HUES48 (cell line): Measurements from ENCODE around the gene YPEL1.
"Not testable (repeated sequence)": the region's sequence is repeated elsewhere in the genome, so short reads cannot be mapped to it uniquely, and the experiment has no call there.

Experiments
- H3K27ac ChIP-seq: one replicate; pipeline ENCODE4 v1.7.0; 2013; ENCODE audit warnings: low read depth, low read length, inconsistent platforms
- H3K27me3 ChIP-seq: 2 replicates; pipeline ENCODE4 v1.6.1; 2013; ENCODE audit warnings: mild to moderate bottlenecking, low read length; ENCODE audit not compliant: control insufficient read depth, insufficient read depth
- H3K36me3 ChIP-seq: 2 replicates; pipeline ENCODE4 v1.6.1; 2013; ENCODE audit warnings: low read length; ENCODE audit not compliant: control insufficient read depth, insufficient read depth
- H3K4me1 ChIP-seq: 2 replicates; pipeline ENCODE4 v1.6.1; 2013; ENCODE audit warnings: mild to moderate bottlenecking, low read length; ENCODE audit not compliant: control insufficient read depth, insufficient read depth
- H3K4me3 ChIP-seq: 2 replicates; pipeline ENCODE4 v1.5.1; 2013; ENCODE audit warnings: mild to moderate bottlenecking, low read depth, low read length
- H3K9ac ChIP-seq: 2 replicates; pipeline ENCODE4 v1.6.1; 2013; ENCODE audit warnings: mild to moderate bottlenecking, low read depth, low read length, moderate library complexity
- H3K9me3 ChIP-seq: 2 replicates; pipeline ENCODE4 v1.6.1; 2013; ENCODE audit warnings: low read length; ENCODE audit not compliant: control insufficient read depth, insufficient read depth

YPEL1 gene

GRCh38 chr22:21731503-21731902, 4.1 kb downstream of the YPEL1 start:
- Histone ChIP-seq H3K4me3 (no peak overlapping the region), H3K27me3 (peaks cover 7% of the 10 kb centered on the region), H3K4me1 (peaks cover 6% of the 10 kb centered on the region), H3K9ac (no peak overlapping the region), H3K27ac (no peak overlapping the region), H3K36me3 (no peaks in the 10 kb centered on the region), H3K9me3 (no peaks in the 10 kb centered on the region)

- no peaks in the 10 kb centered on the region for H3K36me3 ChIP-seq
- peaks cover 10% of the 10 kb centered on the region for H3K4me1 ChIP-seq
- no peaks in the 10 kb centered on the region for H3K9me3 ChIP-seq
- no peak overlapping the region for H3K4me3 ChIP-seq
- H3K27ac ChIP-seq: no peak overlapping the region
- no peak overlapping the region for H3K9ac ChIP-seq
- peaks cover 4% of the 10 kb centered on the region; the same call in 1 of the 2 replicates for H3K27me3 ChIP-seq
Observed at GRCh38 chr22:21730535-21731308, 4.9 kb downstream of the YPEL1 start.

GRCh38 chr22:21729184-21729583, 6.4 kb downstream of the YPEL1 start:
- H3K9ac ChIP-seq, H3K27me3 ChIP-seq, H3K36me3 ChIP-seq, H3K4me1 ChIP-seq, H3K4me3 ChIP-seq, H3K9me3 ChIP-seq, H3K27ac ChIP-seq: not testable (repeated sequence)

GRCh38 chr22:21728270-21728669, 7.3 kb downstream of the YPEL1 start:
- Histone ChIP-seq H3K27me3 (no peaks in the 10 kb centered on the region), H3K9me3 (no peaks in the 10 kb centered on the region), H3K9ac (no peak overlapping the region), H3K4me3 (no peak overlapping the region), H3K36me3 (no peaks in the 10 kb centered on the region), H3K27ac (no peak overlapping the region), H3K4me1 (peaks cover 5% of the 10 kb centered on the region)

GRCh38 chr22:21727768-21728167, 7.8 kb downstream of the YPEL1 start:
- no peaks in the 10 kb centered on the region for H3K9me3 ChIP-seq
- peaks cover 5% of the 10 kb centered on the region for H3K4me1 ChIP-seq
- H3K4me3 ChIP-seq: no peak overlapping the region
- H3K36me3 ChIP-seq: no peaks in the 10 kb centered on the region
- H3K9ac ChIP-seq: no peak overlapping the region
- no peaks in the 10 kb centered on the region for H3K27me3 ChIP-seq
- H3K27ac ChIP-seq: no peak overlapping the region

- Histone ChIP-seq H3K4me1 (peaks cover 5% of the 10 kb centered on the region), H3K4me3 (no peak overlapping the region), H3K27me3 (no peaks in the 10 kb centered on the region), H3K27ac (no peak overlapping the region), H3K36me3 (no peaks in the 10 kb centered on the region), H3K9me3 (no peaks in the 10 kb centered on the region), H3K9ac (no peak overlapping the region)
Observed at GRCh38 chr22:21727159-21727558, 8.4 kb downstream of the YPEL1 start.

- H3K9ac ChIP-seq: no peak overlapping the region
- H3K27me3 ChIP-seq: no peaks in the 10 kb centered on the region
- no peaks in the 10 kb centered on the region for H3K9me3 ChIP-seq
- H3K27ac ChIP-seq: no peak overlapping the region
- H3K4me3 ChIP-seq: no peak overlapping the region
- peaks cover 5% of the 10 kb centered on the region for H3K4me1 ChIP-seq
- H3K36me3 ChIP-seq: no peaks in the 10 kb centered on the region
Observed at GRCh38 chr22:21726650-21727049, 8.9 kb downstream of the YPEL1 start.

GRCh38 chr22:21725956-21726649, 9.5 kb downstream of the YPEL1 start:
- Histone ChIP-seq H3K4me1 (peaks cover 5% of the 10 kb centered on the region), H3K36me3 (no peaks in the 10 kb centered on the region), H3K27ac (no peak overlapping the region), H3K9me3 (no peaks in the 10 kb centered on the region), H3K9ac (no peak overlapping the region), H3K4me3 (no peak overlapping the region), H3K27me3 (no peaks in the 10 kb centered on the region)

- H3K27ac ChIP-seq, H3K36me3 ChIP-seq, H3K9ac ChIP-seq, H3K27me3 ChIP-seq, H3K4me1 ChIP-seq, H3K4me3 ChIP-seq, H3K9me3 ChIP-seq: not testable (repeated sequence)
Observed at GRCh38 chr22:21724496-21724895, 11.1 kb downstream of the YPEL1 start.

- H3K9me3 ChIP-seq, H3K4me3 ChIP-seq, H3K27ac ChIP-seq, H3K4me1 ChIP-seq, H3K9ac ChIP-seq, H3K27me3 ChIP-seq, H3K36me3 ChIP-seq: not testable (repeated sequence)
Observed at GRCh38 chr22:21721195-21721852, 14.3 kb downstream of the YPEL1 start.

GRCh38 chr22:21720191-21720859, 15.3 kb downstream of the YPEL1 start:
- H3K36me3 ChIP-seq, H3K9ac ChIP-seq, H3K27me3 ChIP-seq, H3K27ac ChIP-seq, H3K4me3 ChIP-seq, H3K4me1 ChIP-seq, H3K9me3 ChIP-seq: not testable (repeated sequence)
